Liver (tissue), 3 donors: ENCODE measurements around the gene KIF1A.

Source experiments
- EGR1 ChIP-seq, 2 donors: IDR thresholded peaks; 2 replicates each; pipeline ENCODE4 v1.6.1; 2016 to 2018; ENCODE audit warnings: antibody characterized with exemption in 2 of 2, low read depth in 2 of 2
- FOXA1 ChIP-seq: IDR thresholded peaks from 2 replicates; pipeline ENCODE4 v1.6.1; 2016; ENCODE audit warnings: antibody characterized with exemption
- GABPA ChIP-seq, 2 donors: IDR thresholded peaks in 1 of 2; conservative IDR thresholded peaks in 1 of 2; 2 replicates each; pipeline ENCODE4 v1.6.1; 2016; ENCODE audit warnings: antibody characterized with exemption in 2 of 2, mild to moderate bottlenecking in 1 of 2, moderate library complexity in 1 of 2
- HNF4A ChIP-seq, 2 donors: conservative IDR thresholded peaks; 2 replicates each; pipeline ENCODE4 v1.6.1; 2016; ENCODE audit warnings: antibody characterized with exemption in 2 of 2, mild to moderate bottlenecking in 2 of 2
- HNF4G ChIP-seq: IDR thresholded peaks from 2 replicates; pipeline ENCODE4 v1.6.1; 2016; ENCODE audit warnings: antibody characterized with exemption
- JUND ChIP-seq, 2 donors: IDR thresholded peaks; 2 replicates each; pipeline ENCODE4 v1.6.1; 2016; ENCODE audit warnings: antibody characterized with exemption in 2 of 2
- RAD21 ChIP-seq, 2 donors: IDR thresholded peaks; 2 replicates each; pipeline ENCODE4 v1.6.1; 2016; ENCODE audit warnings: antibody characterized with exemption in 2 of 2, mild to moderate bottlenecking in 2 of 2
- SP1 ChIP-seq: IDR thresholded peaks from 2 replicates; pipeline ENCODE4 v1.6.1; 2018; ENCODE audit warnings: antibody characterized with exemption, mild to moderate bottlenecking
- TAF1 ChIP-seq: conservative IDR thresholded peaks from 2 replicates; pipeline ENCODE4 v1.6.1; 2016; ENCODE audit warnings: antibody characterized with exemption, mild to moderate bottlenecking
- YY1 ChIP-seq: IDR thresholded peaks from 2 replicates; pipeline ENCODE4 v1.6.1; 2016; ENCODE audit warnings: antibody characterized with exemption, mild to moderate bottlenecking
- ZBTB33 ChIP-seq: IDR thresholded peaks from 2 replicates; pipeline ENCODE4 v1.6.1; 2016; ENCODE audit warnings: antibody characterized with exemption
- TF ChIP-seq, protein P1 (sequence below): IDR thresholded peaks from 2 replicates; pipeline ENCODE4 v1.6.1; 2016; ENCODE audit warnings: antibody characterized with exemption, mild to moderate bottlenecking
- TF ChIP-seq, protein P2 (sequence below): fragments of 150-350 bp; IDR thresholded peaks from 2 replicates; pipeline ENCODE4 v1.5.1; 2017; ENCODE audit warnings: improper control_type of control experiment, low read depth, low read length; ENCODE audit not compliant: missing input control
- TF ChIP-seq, protein P3 (sequence below): IDR thresholded peaks from 2 replicates; pipeline ENCODE4 v1.6.1; 2016; ENCODE audit warnings: antibody characterized with exemption
- donor health status: healthy.
- donor health status: healthy.

DNA sequence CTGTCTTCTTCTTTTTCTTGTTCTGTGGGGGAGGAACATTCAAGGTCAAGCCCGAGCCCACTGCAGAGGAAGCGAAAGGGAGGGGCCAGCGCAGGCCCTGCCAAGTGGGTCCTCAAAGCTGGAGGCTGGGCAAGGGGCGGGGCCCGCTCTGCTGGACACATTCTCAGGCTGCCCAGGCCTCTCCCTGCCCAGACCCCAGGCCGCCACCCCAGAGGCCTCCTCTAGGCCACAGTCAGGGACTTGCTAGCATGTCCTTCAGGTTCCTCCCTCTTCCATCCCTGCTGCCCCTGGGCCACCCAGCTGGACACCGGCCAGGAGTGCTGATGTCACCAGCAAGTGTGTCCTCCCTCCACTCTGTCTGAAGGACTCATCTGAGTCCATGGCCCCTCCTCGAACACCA lies 44.1 kb downstream of the KIF1A start:
- TF ChIP-seq, protein P1, sequence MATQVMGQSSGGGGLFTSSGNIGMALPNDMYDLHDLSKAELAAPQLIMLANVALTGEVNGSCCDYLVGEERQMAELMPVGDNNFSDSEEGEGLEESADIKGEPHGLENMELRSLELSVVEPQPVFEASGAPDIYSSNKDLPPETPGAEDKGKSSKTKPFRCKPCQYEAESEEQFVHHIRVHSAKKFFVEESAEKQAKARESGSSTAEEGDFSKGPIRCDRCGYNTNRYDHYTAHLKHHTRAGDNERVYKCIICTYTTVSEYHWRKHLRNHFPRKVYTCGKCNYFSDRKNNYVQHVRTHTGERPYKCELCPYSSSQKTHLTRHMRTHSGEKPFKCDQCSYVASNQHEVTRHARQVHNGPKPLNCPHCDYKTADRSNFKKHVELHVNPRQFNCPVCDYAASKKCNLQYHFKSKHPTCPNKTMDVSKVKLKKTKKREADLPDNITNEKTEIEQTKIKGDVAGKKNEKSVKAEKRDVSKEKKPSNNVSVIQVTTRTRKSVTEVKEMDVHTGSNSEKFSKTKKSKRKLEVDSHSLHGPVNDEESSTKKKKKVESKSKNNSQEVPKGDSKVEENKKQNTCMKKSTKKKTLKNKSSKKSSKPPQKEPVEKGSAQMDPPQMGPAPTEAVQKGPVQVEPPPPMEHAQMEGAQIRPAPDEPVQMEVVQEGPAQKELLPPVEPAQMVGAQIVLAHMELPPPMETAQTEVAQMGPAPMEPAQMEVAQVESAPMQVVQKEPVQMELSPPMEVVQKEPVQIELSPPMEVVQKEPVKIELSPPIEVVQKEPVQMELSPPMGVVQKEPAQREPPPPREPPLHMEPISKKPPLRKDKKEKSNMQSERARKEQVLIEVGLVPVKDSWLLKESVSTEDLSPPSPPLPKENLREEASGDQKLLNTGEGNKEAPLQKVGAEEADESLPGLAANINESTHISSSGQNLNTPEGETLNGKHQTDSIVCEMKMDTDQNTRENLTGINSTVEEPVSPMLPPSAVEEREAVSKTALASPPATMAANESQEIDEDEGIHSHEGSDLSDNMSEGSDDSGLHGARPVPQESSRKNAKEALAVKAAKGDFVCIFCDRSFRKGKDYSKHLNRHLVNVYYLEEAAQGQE: no peak
- TF ChIP-seq, protein P2, sequence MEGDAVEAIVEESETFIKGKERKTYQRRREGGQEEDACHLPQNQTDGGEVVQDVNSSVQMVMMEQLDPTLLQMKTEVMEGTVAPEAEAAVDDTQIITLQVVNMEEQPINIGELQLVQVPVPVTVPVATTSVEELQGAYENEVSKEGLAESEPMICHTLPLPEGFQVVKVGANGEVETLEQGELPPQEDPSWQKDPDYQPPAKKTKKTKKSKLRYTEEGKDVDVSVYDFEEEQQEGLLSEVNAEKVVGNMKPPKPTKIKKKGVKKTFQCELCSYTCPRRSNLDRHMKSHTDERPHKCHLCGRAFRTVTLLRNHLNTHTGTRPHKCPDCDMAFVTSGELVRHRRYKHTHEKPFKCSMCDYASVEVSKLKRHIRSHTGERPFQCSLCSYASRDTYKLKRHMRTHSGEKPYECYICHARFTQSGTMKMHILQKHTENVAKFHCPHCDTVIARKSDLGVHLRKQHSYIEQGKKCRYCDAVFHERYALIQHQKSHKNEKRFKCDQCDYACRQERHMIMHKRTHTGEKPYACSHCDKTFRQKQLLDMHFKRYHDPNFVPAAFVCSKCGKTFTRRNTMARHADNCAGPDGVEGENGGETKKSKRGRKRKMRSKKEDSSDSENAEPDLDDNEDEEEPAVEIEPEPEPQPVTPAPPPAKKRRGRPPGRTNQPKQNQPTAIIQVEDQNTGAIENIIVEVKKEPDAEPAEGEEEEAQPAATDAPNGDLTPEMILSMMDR: no peak
- TF ChIP-seq FOXA1 (no peak), ZBTB33 (no peak), HNF4A (conservative IDR thresholded peaks at IDR 0.05) (no peak), RAD21 (IDR thresholded peaks at IDR 0.05) (no peak), HNF4G (no peak), YY1 (no peak), TAF1 (no peak), GABPA (IDR thresholded peaks at IDR 0.05 in 1 of 2, conservative IDR thresholded peaks at IDR 0.05 in 1 of 2) (no peak), JUND (IDR thresholded peaks at IDR 0.05) (no peak), EGR1 (IDR thresholded peaks at IDR 0.05; ENCODE audit: low read depth in 2 of 2) (no peak), SP1 (no peak)
- TF ChIP-seq, protein P3, sequence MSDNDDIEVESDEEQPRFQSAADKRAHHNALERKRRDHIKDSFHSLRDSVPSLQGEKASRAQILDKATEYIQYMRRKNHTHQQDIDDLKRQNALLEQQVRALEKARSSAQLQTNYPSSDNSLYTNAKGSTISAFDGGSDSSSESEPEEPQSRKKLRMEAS: no peak
